HCT116 (cell line): ENCODE data around the gene ZNF516. TPM values are rescaled to one million over a fixed set of nuclear protein-coding genes. Genes with fewer than 3 reads are reported as not detected.

Experiments used
- ATAC-seq: fragments of 200-7000 bp; cut with Tn5 transposase; 2 replicates; pipeline ENCODE4 v1.9.1; 2020; ENCODE audit warnings: mild to moderate bottlenecking, moderate library complexity
- BruUV-seq: library from RNA; stranded (reverse); fragments of 400-500 nt; replicated peaks from 2 replicates; lab custom pipeline; 2021; lab: Mats Ljungman, UMichigan
- CTCF ChIA-PET: fragments of 300-600 bp; sonication (Branson Sonifier 250); formaldehyde crosslinking; loops from one replicate; lab custom pipeline; 2021; ENCODE audit warnings: antibody characterized with exemption; lab: Charles Lee
- POLR2A ChIA-PET: fragments of 300-600, 350-600 bp; sonication (Branson Sonifier 250); formaldehyde crosslinking; loops from one replicate; lab custom pipeline; 2021; ENCODE audit warnings: antibody characterized with exemption; lab: Charles Lee
- RAD21 ChIA-PET, 2 experiments: fragments of 300-600 bp; sonication (Branson Sonifier 250); formaldehyde crosslinking; loops; one replicate each; lab custom pipeline; 2023; ENCODE audit warnings: low total read pairs in 2 of 2; ENCODE audit not compliant: uncharacterized antibody in 2 of 2, unreplicated experiment in 2 of 2, low non-redundant PET in 1 of 2; lab: Charles Lee
- DNase-seq: peaks from one replicate; pipeline ENCODE4 v3.0.0-alpha.2; 2010; ENCODE audit warnings: low read depth, low spot score
- H2AFZ ChIP-seq: fragments of 200-600 bp; shearing (Covaris generic), sonication (generic); 2 replicates; pipeline ENCODE4 v1.6.1; 2017; ENCODE audit warnings: low read depth, mixed run types, mixed read lengths, antibody characterized with exemption, low read length; ENCODE audit not compliant: poor library complexity, severe bottlenecking
- H3K27ac ChIP-seq: 2 replicates; pipeline ENCODE4 v1.5.1; 2012; ENCODE audit warnings: low read depth, low read length
- H3K27me3 ChIP-seq: fragments of 200-600 bp; sonication (generic); 2 replicates; pipeline ENCODE4 v1.6.1; 2016; ENCODE audit warnings: mixed run types, low read length, mixed read lengths; ENCODE audit not compliant: insufficient read depth
- H3K36me3 ChIP-seq, 2 experiments: fragments of 200-500 bp in 1 of 2; fragments of 200-600 bp in 1 of 2; sonication (Bioruptor generic) in 1 of 2; sonication (generic) in 1 of 2; 2 replicates each; pipeline versions ENCODE4 v1.5.1 to v1.6.1; 2014 to 2016; ENCODE audit warnings: low read length in 2 of 2, inconsistent platforms in 1 of 2, mixed read lengths in 1 of 2, mixed run types in 1 of 2; ENCODE audit not compliant: insufficient read depth in 2 of 2, control insufficient read depth in 1 of 2
- H3K4me1 ChIP-seq, 2 experiments: fragments of 200-600 bp in 1 of 2; sonication (generic) in 1 of 2; 2 replicates each; pipeline versions ENCODE4 v1.5.1 to v1.6.1; 2012 to 2017; ENCODE audit warnings: low read length in 2 of 2, inconsistent platforms in 1 of 2, mild to moderate bottlenecking in 1 of 2, mixed read lengths in 1 of 2, mixed run types in 1 of 2, moderate library complexity in 1 of 2; ENCODE audit not compliant: insufficient read depth in 2 of 2, control insufficient read depth in 1 of 2
- H3K4me2 ChIP-seq: fragments of 200-600 bp; sonication (generic); 2 replicates; pipeline ENCODE4 v1.6.1; 2017; ENCODE audit warnings: mixed run types, low read length, mixed read lengths
- H3K4me3 ChIP-seq, 2 experiments: fragments of 200-600 bp in 1 of 2; sonication (generic) in 1 of 2; replicated peaks in 1 of 2; 2 replicates each; pipeline ENCODE4 v1.5.1; 2011 to 2016; ENCODE audit warnings: low read length in 2 of 2, control low read depth in 1 of 2, low read depth in 1 of 2, mild to moderate bottlenecking in 1 of 2, mixed read lengths in 1 of 2, mixed run types in 1 of 2
- H3K79me2 ChIP-seq: fragments of 200-600 bp; sonication (generic); 2 replicates; pipeline ENCODE4 v1.6.1; 2017; ENCODE audit warnings: mild to moderate bottlenecking, mixed run types, low read length, moderate library complexity, mixed read lengths; ENCODE audit not compliant: insufficient read depth
- H3K9ac ChIP-seq: fragments of 200-600 bp; sonication (generic); 2 replicates; pipeline ENCODE4 v1.6.1; 2016; ENCODE audit warnings: low read length, mixed read lengths
- H3K9me2 ChIP-seq: fragments of 200-600 bp; sonication (generic), shearing (Covaris generic); 2 replicates; pipeline ENCODE4 v1.6.1; 2017; ENCODE audit warnings: mixed run types, mild to moderate bottlenecking, moderate library complexity; ENCODE audit not compliant: insufficient read depth
- H3K9me3 ChIP-seq, 2 experiments: fragments of 200-500 bp in 1 of 2; fragments of 200-600 bp in 1 of 2; sonication (Bioruptor generic) in 1 of 2; sonication (generic) in 1 of 2; 2 replicates each; pipeline ENCODE4 v1.6.1; 2014 to 2017; ENCODE audit warnings: low read length in 2 of 2, mixed read lengths in 2 of 2, inconsistent platforms in 1 of 2, low read depth in 1 of 2, mild to moderate bottlenecking in 1 of 2, mixed run types in 1 of 2, moderate library complexity in 1 of 2; ENCODE audit not compliant: control insufficient read depth in 1 of 2, insufficient read depth in 1 of 2
- H4K20me1 ChIP-seq: fragments of 200-600 bp; sonication (generic), shearing (Covaris generic); 2 replicates; pipeline ENCODE4 v1.6.1; 2017; ENCODE audit warnings: mixed run types, mild to moderate bottlenecking, moderate library complexity; ENCODE audit not compliant: insufficient read depth
- CBX3 ChIP-seq: IDR thresholded peaks from 2 replicates; pipeline ENCODE4 v1.6.1; 2012; ENCODE audit warnings: low read depth
- CTCF ChIP-seq, 3 experiments: fragments of 200-600 bp in 1 of 3; sonication (generic) in 1 of 3; IDR thresholded peaks in 2 of 3; conservative IDR thresholded peaks in 1 of 3; 2 replicates each; pipeline ENCODE4 v1.5.1; 2012 to 2017; ENCODE audit warnings: low read depth in 2 of 3, low read length in 2 of 3, antibody characterized with exemption in 1 of 3, borderline replicate concordance in 1 of 3, control low read depth in 1 of 3, mild to moderate bottlenecking in 1 of 3, mixed read lengths in 1 of 3, mixed run types in 1 of 3, moderate library complexity in 1 of 3; ENCODE audit not compliant: insufficient read depth in 1 of 3
- EGR1 ChIP-seq: IDR thresholded peaks from 2 replicates; pipeline ENCODE4 v1.6.1; 2012; ENCODE audit warnings: low read depth
- EZH2phosphoT487 ChIP-seq: fragments of 200-600 bp; IDR thresholded peaks from 2 replicates; pipeline ENCODE4 v1.6.1; 2018; ENCODE audit warnings: antibody characterized with exemption, borderline replicate concordance
- JUND ChIP-seq: IDR thresholded peaks from 2 replicates; pipeline ENCODE4 v1.6.1; 2012
- MAX ChIP-seq: IDR thresholded peaks from 2 replicates; pipeline ENCODE4 v1.6.1; 2012
- POLR2AphosphoS5 ChIP-seq: IDR thresholded peaks from 2 replicates; pipeline ENCODE4 v1.6.1; 2011; ENCODE audit warnings: mild to moderate bottlenecking, low read depth, low read length, moderate library complexity
- SIN3A ChIP-seq: IDR thresholded peaks from 2 replicates; pipeline ENCODE4 v1.6.1; 2012; ENCODE audit warnings: low read depth
- SRF ChIP-seq: IDR thresholded peaks from 2 replicates; pipeline ENCODE4 v1.6.1; 2012; ENCODE audit warnings: low read depth
- ZFX ChIP-seq: fragments of 450-650 bp; IDR thresholded peaks from 2 replicates; pipeline ENCODE4 v1.6.1; 2017
- intact Hi-C: fragments of 100-400 bp; cut with micrococcal nuclease; formaldehyde crosslinking; loops from 2 replicates; pipeline ENCODE4 v1.10.0; 2022
- total RNA-seq: library from RNA; stranded (reverse); gene quantifications from one replicate; pipeline ENCODE4 v1.2.1, GENCODE V29; 2021; ENCODE audit not compliant: unreplicated experiment

The ZNF516 gene
- total RNA-seq, 1 experiment from 2014 or later = 32.0 TPM

DNA sequence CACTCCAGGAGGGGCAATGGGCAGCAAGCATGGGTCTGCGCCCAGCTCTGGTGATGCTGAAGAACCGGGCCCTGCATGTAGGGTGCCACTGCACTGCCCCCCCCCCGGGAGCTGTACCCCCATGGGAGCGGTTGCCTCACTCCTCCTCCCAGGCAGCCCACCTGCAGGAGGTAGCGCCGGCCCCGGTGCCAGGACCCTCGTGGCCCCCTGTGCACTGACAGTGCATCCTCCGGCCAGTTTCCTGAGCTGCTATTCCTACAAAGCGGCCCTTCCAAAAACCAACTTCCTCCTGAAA is 109.4 kb downstream of the ZNF516 start:
- no TSS peak for BruUV-seq
- ChIA-PET POLR2A (no interaction called here), RAD21 (no interaction called here), CTCF (no interaction called here)
- H2AFZ ChIP-seq = no peak overlapping the region
- no peak overlapping the region for H3K4me3 ChIP-seq
- H3K27ac ChIP-seq = no peak overlapping the region
- no peak for TF ChIP-seq CTCF (IDR thresholded peaks at IDR 0.05 in 2 of 3, conservative IDR thresholded peaks at IDR 0.05 in 1 of 3; ENCODE audit: borderline replicate concordance in 1 of 3, insufficient read depth in 1 of 3, low read depth in 2 of 3, low read length in 2 of 3)
- no peak for TF ChIP-seq MAX
- no peak for TF ChIP-seq SRF
- TF ChIP-seq EZH2phosphoT487 = no peak
- TF ChIP-seq ZFX = no peak
- no peak for TF ChIP-seq SIN3A
- no peak for TF ChIP-seq CBX3
- no peak for TF ChIP-seq JUND
- TF ChIP-seq EGR1 = no peak
- TF ChIP-seq POLR2AphosphoS5 = no peak
- peaks cover 0 to 5% of the 10 kb centered on the region in 2 experiments; a peak in 2 of 4 replicates for H3K4me1 ChIP-seq
- H3K9me2 ChIP-seq = no peaks in the 10 kb centered on the region
- 0 out of 2 replicates have a peak, but pooled peaks cover 4% of the 10 kb centered on the region for H3K79me2 ChIP-seq
- DNase-seq (no peak), ATAC-seq (no peak)
- no peaks in the 10 kb centered on the region for H3K27me3 ChIP-seq
- intact Hi-C loops = no loop called here
- no peak overlapping the region for H3K9ac ChIP-seq
- H3K9me3 ChIP-seq = no peaks in the 10 kb centered on the region
- no peak overlapping the region for H3K4me2 ChIP-seq
- H3K36me3 ChIP-seq = no peaks in the 10 kb centered on the region
- H4K20me1 ChIP-seq = no peaks in the 10 kb centered on the region
